ENCODE data around the gene ITIH4.

Gene ITIH4

GRCh38 chr3:52811452-52812011 lies 18.9 kb downstream of the ITIH4 start:
- Histone ChIP-seq H3K36me3 (replicated peaks; ENCODE audit: low read depth, low read length) (no peaks in the 10 kb centered on the region), H4K20me1 (ENCODE audit: insufficient read depth, low read length) (no peaks in the 10 kb centered on the region), H3K9me3 (ENCODE audit: insufficient read depth, low read length) (no peaks in the 10 kb centered on the region), H3K27me3 (ENCODE audit: low read depth, low read length) (no peaks in the 10 kb centered on the region), H3K4me3 (ENCODE audit: low read length) (no peak overlapping the region), H3K27ac (ENCODE audit: low read length) (no peak overlapping the region), H3K79me2 (ENCODE audit: low read length) (no peaks in the 10 kb centered on the region), H3K4me2 (ENCODE audit: low read length) (no peak overlapping the region), H2AFZ (ENCODE audit: low read depth, low read length) (no peak overlapping the region), H3K9ac (ENCODE audit: low read length) (no peak overlapping the region), H3K4me1 (ENCODE audit: low read length) (no peaks in the 10 kb centered on the region)
- TF ChIP-seq, protein P1, sequence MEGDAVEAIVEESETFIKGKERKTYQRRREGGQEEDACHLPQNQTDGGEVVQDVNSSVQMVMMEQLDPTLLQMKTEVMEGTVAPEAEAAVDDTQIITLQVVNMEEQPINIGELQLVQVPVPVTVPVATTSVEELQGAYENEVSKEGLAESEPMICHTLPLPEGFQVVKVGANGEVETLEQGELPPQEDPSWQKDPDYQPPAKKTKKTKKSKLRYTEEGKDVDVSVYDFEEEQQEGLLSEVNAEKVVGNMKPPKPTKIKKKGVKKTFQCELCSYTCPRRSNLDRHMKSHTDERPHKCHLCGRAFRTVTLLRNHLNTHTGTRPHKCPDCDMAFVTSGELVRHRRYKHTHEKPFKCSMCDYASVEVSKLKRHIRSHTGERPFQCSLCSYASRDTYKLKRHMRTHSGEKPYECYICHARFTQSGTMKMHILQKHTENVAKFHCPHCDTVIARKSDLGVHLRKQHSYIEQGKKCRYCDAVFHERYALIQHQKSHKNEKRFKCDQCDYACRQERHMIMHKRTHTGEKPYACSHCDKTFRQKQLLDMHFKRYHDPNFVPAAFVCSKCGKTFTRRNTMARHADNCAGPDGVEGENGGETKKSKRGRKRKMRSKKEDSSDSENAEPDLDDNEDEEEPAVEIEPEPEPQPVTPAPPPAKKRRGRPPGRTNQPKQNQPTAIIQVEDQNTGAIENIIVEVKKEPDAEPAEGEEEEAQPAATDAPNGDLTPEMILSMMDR (IDR thresholded peaks at IDR 0.05; ENCODE audit: low read depth, low read length): no peak
- no peak for TF ChIP-seq EZH2phosphoT487 (IDR thresholded peaks at IDR 0.05; ENCODE audit: low read depth)

- no peak overlapping the region for H3K27ac ChIP-seq (ENCODE audit: low read length)
- no peak overlapping the region for H3K4me3 ChIP-seq (ENCODE audit: low read length)
- no peaks in the 10 kb centered on the region for H3K36me3 ChIP-seq (replicated peaks; ENCODE audit: low read depth, low read length)
- no peaks in the 10 kb centered on the region for H3K4me1 ChIP-seq (ENCODE audit: low read length)
- no peaks in the 10 kb centered on the region for H4K20me1 ChIP-seq (ENCODE audit: insufficient read depth, low read length)
- H3K4me2 ChIP-seq (ENCODE audit: low read length): no peak overlapping the region
- no peaks in the 10 kb centered on the region for H3K79me2 ChIP-seq (ENCODE audit: low read length)
- H3K9ac ChIP-seq (ENCODE audit: low read length): no peak overlapping the region
- no peaks in the 10 kb centered on the region for H3K9me3 ChIP-seq (ENCODE audit: insufficient read depth, low read length)
- no peaks in the 10 kb centered on the region for H3K27me3 ChIP-seq (ENCODE audit: low read depth, low read length)
- H2AFZ ChIP-seq (ENCODE audit: low read depth, low read length): no peak overlapping the region
- TF ChIP-seq, protein P1 (IDR thresholded peaks at IDR 0.05; ENCODE audit: low read depth, low read length): no peak
- TF ChIP-seq EZH2phosphoT487 (IDR thresholded peaks at IDR 0.05; ENCODE audit: low read depth): no peak
Measured at GRCh38 chr3:52810923-52811322, 19.5 kb downstream of the ITIH4 start.

GRCh38 chr3:52809662-52810377 lies 20.7 kb downstream of the ITIH4 start:
- Histone ChIP-seq H3K4me3 (ENCODE audit: low read length) (no peak overlapping the region), H4K20me1 (ENCODE audit: insufficient read depth, low read length) (no peaks in the 10 kb centered on the region), H3K79me2 (ENCODE audit: low read length) (no peaks in the 10 kb centered on the region), H3K4me1 (ENCODE audit: low read length) (no peaks in the 10 kb centered on the region), H3K9ac (ENCODE audit: low read length) (no peak overlapping the region), H3K27me3 (ENCODE audit: low read depth, low read length) (no peaks in the 10 kb centered on the region), H3K4me2 (ENCODE audit: low read length) (no peak overlapping the region), H2AFZ (ENCODE audit: low read depth, low read length) (no peak overlapping the region), H3K27ac (ENCODE audit: low read length) (no peak overlapping the region), H3K36me3 (replicated peaks; ENCODE audit: low read depth, low read length) (no peaks in the 10 kb centered on the region), H3K9me3 (ENCODE audit: insufficient read depth, low read length) (no peaks in the 10 kb centered on the region)
- TF ChIP-seq, protein P1 (IDR thresholded peaks at IDR 0.05; ENCODE audit: low read depth, low read length): no peak
- no peak for TF ChIP-seq EZH2phosphoT487 (IDR thresholded peaks at IDR 0.05; ENCODE audit: low read depth)

DNA sequence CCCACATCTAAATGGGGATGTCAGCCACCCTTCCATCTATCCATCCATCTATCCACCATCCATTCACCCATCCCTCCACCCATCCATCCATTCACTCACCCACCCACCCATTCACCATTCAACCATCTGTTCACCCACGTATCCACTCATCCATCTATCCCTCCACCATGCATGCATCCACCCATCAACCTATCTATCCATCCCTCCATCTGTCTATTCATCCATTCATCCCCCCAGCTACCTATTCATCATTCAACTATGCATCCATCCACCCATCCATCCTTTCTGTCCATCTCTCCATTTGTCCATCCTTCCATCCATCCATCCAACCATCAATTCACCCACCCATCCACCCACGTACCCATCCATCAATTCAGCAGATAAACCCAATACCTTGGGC lies 21.3 kb downstream of the ITIH4 start:
- H3K27ac ChIP-seq (ENCODE audit: low read length): no peak overlapping the region
- H3K9me3 ChIP-seq (ENCODE audit: insufficient read depth, low read length): no peaks in the 10 kb centered on the region
- no peaks in the 10 kb centered on the region for H4K20me1 ChIP-seq (ENCODE audit: insufficient read depth, low read length)
- H3K36me3 ChIP-seq (replicated peaks; ENCODE audit: low read depth, low read length): no peaks in the 10 kb centered on the region
- no peaks in the 10 kb centered on the region for H3K79me2 ChIP-seq (ENCODE audit: low read length)
- no peak overlapping the region for H2AFZ ChIP-seq (ENCODE audit: low read depth, low read length)
- no peak overlapping the region for H3K4me3 ChIP-seq (ENCODE audit: low read length)
- H3K27me3 ChIP-seq (ENCODE audit: low read depth, low read length): no peaks in the 10 kb centered on the region
- no peak overlapping the region for H3K9ac ChIP-seq (ENCODE audit: low read length)
- H3K4me1 ChIP-seq (ENCODE audit: low read length): no peaks in the 10 kb centered on the region
- no peak overlapping the region for H3K4me2 ChIP-seq (ENCODE audit: low read length)
- TF ChIP-seq, protein P1 (IDR thresholded peaks at IDR 0.05; ENCODE audit: low read depth, low read length): no peak
- TF ChIP-seq EZH2phosphoT487 (IDR thresholded peaks at IDR 0.05; ENCODE audit: low read depth): no peak

Data from OCI-LY3 (cell line).